H1 (cell line): ENCODE data around the gene TNFSF12. TPM values are rescaled to one million over a fixed set of nuclear protein-coding genes. Genes with fewer than 3 reads are reported as not detected.

Source experiments
- CTCF ChIA-PET: fragments of 300-600 bp; sonication (Branson Sonifier 250); formaldehyde crosslinking; loops from one replicate; lab custom pipeline; 2021; ENCODE audit not compliant: partially characterized antibody; lab: Charles Lee
- POLR2A ChIA-PET: fragments of 300-600 bp; sonication (Branson Sonifier 250); formaldehyde crosslinking; loops from one replicate; lab custom pipeline; 2021; ENCODE audit warnings: inconsistent platforms; ENCODE audit not compliant: partially characterized antibody; lab: Charles Lee
- DNase-seq, 2 experiments: peaks; one replicate each; pipeline versions ENCODE4 v3.0.0 to v3.0.0-alpha.2; 2010 to 2022; ENCODE audit warnings: low spot score in 2 of 2, low read depth in 1 of 2, mixed read lengths in 1 of 2
- FAIRE-seq: peaks from 2 replicates; lab custom pipeline; 2011; peaks lifted over from hg19 to GRCh38; lab: Jason Lieb, UNC
- H2AFZ ChIP-seq: 2 replicates; pipeline ENCODE4 v1.8.1; 2012; ENCODE audit warnings: low read length, inconsistent platforms
- H2AK5ac ChIP-seq: 2 replicates; pipeline ENCODE4 v1.6.1; 2013; ENCODE audit warnings: low read depth, low read length
- H2BK120ac ChIP-seq: replicated peaks from 2 replicates; pipeline ENCODE3; 2013; ENCODE audit warnings: low read depth, low read length, inconsistent platforms
- H2BK12ac ChIP-seq: 2 replicates; pipeline ENCODE4 v1.6.1; 2013; ENCODE audit warnings: low read depth, low read length
- H2BK15ac ChIP-seq: 2 replicates; pipeline ENCODE4 v1.6.1; 2013; ENCODE audit warnings: low read length
- H2BK20ac ChIP-seq: 2 replicates; pipeline ENCODE4 v1.6.1; 2013; ENCODE audit warnings: low read length
- H2BK5ac ChIP-seq: 2 replicates; pipeline ENCODE4 v1.6.1; 2013; ENCODE audit warnings: low read depth, low read length
- H3K14ac ChIP-seq: 2 replicates; pipeline ENCODE4 v1.6.1; 2013; ENCODE audit warnings: inconsistent platforms; ENCODE audit not compliant: insufficient read length
- H3K18ac ChIP-seq: 2 replicates; pipeline ENCODE4 v1.6.1; 2013; ENCODE audit warnings: low read length; ENCODE audit errors: extremely low read depth
- H3K23ac ChIP-seq: 2 replicates; pipeline ENCODE4 v1.6.1; 2013; ENCODE audit warnings: inconsistent platforms; ENCODE audit not compliant: insufficient read length
- H3K23me2 ChIP-seq: 2 replicates; pipeline ENCODE4 v1.6.1; 2013; ENCODE audit warnings: low read depth, low read length
- H3K27ac ChIP-seq: 2 replicates; pipeline ENCODE4 v1.6.1; 2011; ENCODE audit warnings: low read depth, low read length, inconsistent platforms
- H3K27me3 ChIP-seq, 4 experiments: replicated peaks in 1 of 4; 1 replicate in 1 of 4; 2 replicates in 3 of 4; pipeline versions ENCODE4 v1.6.1 to v1.8.1; 2011 to 2013; ENCODE audit warnings: low read length in 3 of 4, mild to moderate bottlenecking in 3 of 4, inconsistent platforms in 2 of 4, mixed read lengths in 2 of 4, moderate library complexity in 1 of 4; ENCODE audit not compliant: control insufficient read depth in 3 of 4, insufficient read depth in 3 of 4; ENCODE audit errors: extremely low read depth in 1 of 4
- H3K36me3 ChIP-seq, 4 experiments: 2 replicates each; pipeline versions ENCODE4 v1.6.1 to v1.8.1; 2011 to 2013; ENCODE audit warnings: mild to moderate bottlenecking in 4 of 4, low read length in 3 of 4, moderate library complexity in 2 of 4, control low read depth in 1 of 4, inconsistent platforms in 1 of 4; ENCODE audit not compliant: insufficient read depth in 4 of 4, control insufficient read depth in 2 of 4
- H3K4ac ChIP-seq: replicated peaks from 2 replicates; pipeline ENCODE3; 2013; ENCODE audit warnings: low read length, low read depth, mixed read lengths, inconsistent platforms; ENCODE audit not compliant: insufficient read length
- H3K4me1 ChIP-seq, 4 experiments: replicated peaks in 1 of 4; 1 replicate in 1 of 4; 2 replicates in 3 of 4; pipeline versions ENCODE4 v1.6.1 to v1.8.1; 2011 to 2013; ENCODE audit warnings: low read length in 3 of 4, inconsistent platforms in 2 of 4, mixed read lengths in 1 of 4; ENCODE audit not compliant: insufficient read depth in 4 of 4, control insufficient read depth in 3 of 4
- H3K4me2 ChIP-seq, 2 experiments: 2 replicates each; pipeline versions ENCODE4 v1.6.1 to v1.8.1; 2011 to 2013; ENCODE audit warnings: low read depth in 2 of 2, low read length in 2 of 2, control low read depth in 1 of 2, inconsistent platforms in 1 of 2, mild to moderate bottlenecking in 1 of 2; ENCODE audit not compliant: insufficient read depth in 1 of 2
- H3K4me3 ChIP-seq, 4 experiments: fragments of 200-600, 300-600 bp in 1 of 4; sonication (generic), shearing (Covaris generic), sonication (Bioruptor Twin) in 1 of 4; 2 replicates each; pipeline versions ENCODE4 v1.5.1 to v1.8.1; 2011 to 2016; ENCODE audit warnings: low read length in 4 of 4, low read depth in 3 of 4, control low read depth in 2 of 4, inconsistent platforms in 2 of 4, mild to moderate bottlenecking in 2 of 4, mixed read lengths in 1 of 4, moderate library complexity in 1 of 4; ENCODE audit not compliant: insufficient read depth in 2 of 4; ENCODE audit errors: extremely low read depth in 1 of 4
- H3K56ac ChIP-seq: replicated peaks from 2 replicates; pipeline ENCODE3; 2013; ENCODE audit warnings: low read depth, mild to moderate bottlenecking, mixed read lengths, low read length, inconsistent platforms; ENCODE audit not compliant: insufficient read length
- H3K79me1 ChIP-seq: 2 replicates; pipeline ENCODE4 v1.6.1; 2013; ENCODE audit warnings: low read depth, low read length, control low read depth
- H3K79me2 ChIP-seq, 2 experiments: 2 replicates each; pipeline versions ENCODE4 v1.6.1 to v1.8.1; 2012 to 2013; ENCODE audit warnings: low read length in 2 of 2, mild to moderate bottlenecking in 2 of 2, inconsistent platforms in 1 of 2; ENCODE audit not compliant: insufficient read depth in 2 of 2, control insufficient read depth in 1 of 2
- H3K9ac ChIP-seq, 4 experiments: replicated peaks in 1 of 4; 1 replicate in 1 of 4; 2 replicates in 3 of 4; pipeline versions ENCODE4 v1.6.1 to v1.8.1; 2011 to 2013; ENCODE audit warnings: low read depth in 3 of 4, low read length in 3 of 4, control low read depth in 2 of 4, mild to moderate bottlenecking in 2 of 4, moderate library complexity in 2 of 4, inconsistent platforms in 1 of 4; ENCODE audit errors: extremely low read depth in 1 of 4
- H3K9me3 ChIP-seq, 2 experiments: 2 replicates each; pipeline versions ENCODE4 v1.6.1 to v1.8.1; 2012 to 2013; ENCODE audit warnings: mild to moderate bottlenecking in 2 of 2, moderate library complexity in 2 of 2, control low read depth in 1 of 2, inconsistent platforms in 1 of 2, low read depth in 1 of 2, low read length in 1 of 2, mixed read lengths in 1 of 2; ENCODE audit not compliant: insufficient read depth in 2 of 2
- H4K20me1 ChIP-seq, 2 experiments: replicated peaks in 1 of 2; 2 replicates each; pipeline versions ENCODE3 to v1.8.1; 2011 to 2013; ENCODE audit warnings: inconsistent platforms in 2 of 2, low read length in 2 of 2, mild to moderate bottlenecking in 1 of 2; ENCODE audit not compliant: insufficient read depth in 2 of 2, control insufficient read depth in 1 of 2
- H4K5ac ChIP-seq: 2 replicates; pipeline ENCODE4 v1.6.1; 2013; ENCODE audit warnings: low read length, low read depth, mixed read lengths, inconsistent platforms; ENCODE audit not compliant: insufficient read length
- H4K8ac ChIP-seq: 2 replicates; pipeline ENCODE4 v1.8.0; 2013; ENCODE audit warnings: mild to moderate bottlenecking, moderate library complexity, low read length, inconsistent platforms; ENCODE audit not compliant: insufficient read depth; ENCODE audit errors: extremely low read depth
- H4K91ac ChIP-seq: replicated peaks from 2 replicates; pipeline ENCODE3; 2013; ENCODE audit warnings: low read length, mixed read lengths, inconsistent platforms; ENCODE audit not compliant: insufficient read length
- CTCF ChIP-seq, 3 experiments: IDR thresholded peaks; 1 replicate in 2 of 3; 2 replicates in 1 of 3; pipeline versions ENCODE4 v1.5.1 to v1.6.1; 2011; ENCODE audit warnings: low read length in 3 of 3, mild to moderate bottlenecking in 3 of 3, inconsistent platforms in 2 of 3, low read depth in 1 of 3, moderate library complexity in 1 of 3; ENCODE audit not compliant: insufficient read depth in 1 of 3; ENCODE audit errors: control extremely low read depth in 1 of 3
- EZH2 ChIP-seq: fragments of 200-600 bp; sonication (generic); IDR thresholded peaks from 2 replicates; pipeline ENCODE4 v1.7.1; 2012; ENCODE audit warnings: low read depth, mild to moderate bottlenecking, moderate library complexity, low read length, inconsistent platforms; ENCODE audit not compliant: severe bottlenecking
- GABPA ChIP-seq: IDR thresholded peaks from 2 replicates; pipeline ENCODE4 v1.6.1; 2011; ENCODE audit warnings: mild to moderate bottlenecking, low read length, moderate library complexity, borderline replicate concordance; ENCODE audit not compliant: insufficient read depth
- MAX ChIP-seq: IDR thresholded peaks from 2 replicates; pipeline ENCODE4 v1.6.1; 2012; ENCODE audit warnings: inconsistent platforms
- WGBS, 2 experiments: shearing (Covaris generic) in 1 of 2; methylation state at CpG; one replicate each; pipeline versions ENCODE4 v1.1.6 to v1.1.7; 2013 to 2015; ENCODE audit warnings: low lambda C conversion rate in 2 of 2, mixed read lengths in 2 of 2, inconsistent platforms in 1 of 2, low coverage in 1 of 2, missing lambda C conversion rate in 1 of 2; ENCODE audit not compliant: insufficient replicate concordance in 2 of 2, insufficient coverage in 1 of 2, insufficient read length in 1 of 2; ENCODE audit errors: extremely low coverage in 1 of 2, missing lambda C conversion rate in 1 of 2; 5-methylcytosine and 5-hydroxymethylcytosine counted together
- polyA plus RNA-seq, 7 experiments: library from polyadenylated mRNA; depleted of rRNA in 3 of 7; stranded (reverse) in 5 of 7; unstranded in 2 of 7; fragments of >200 nt in 5 of 7; fragments of 200-250 nt in 2 of 7; gene quantifications; 1 replicate in 5 of 7; 2 replicates in 1 of 7; 4 replicates in 1 of 7; pipeline versions ENCODE4 v1.2.1 to v1.2.3, GENCODE V29; 2011 to 2013; ENCODE audit warnings: missing spikeins in 2 of 7, mixed read lengths in 2 of 7
- total RNA-seq: library from RNA; stranded (reverse); fragmentation: NEBNext Ultra II Directional; extraction: Animal tissue kit (Norgen Biotek cat#: 25700); gene quantifications from 2 replicates; pipeline ENCODE4 v1.2.1, GENCODE V29; 2021

The TNFSF12 gene
- total and polyA plus RNA-seq, 2 of the 8 experiments (the other 6 are each of a cell fraction or from before 2014, with no cell fraction given): 7.2 to 9.6 TPM

- no peak overlapping the region for H2AFZ ChIP-seq
- TF ChIP-seq MAX: peak; percentile 57
- TF ChIP-seq EZH2: no peak
- TF ChIP-seq GABPA: 0 out of 2 replicates have a peak, but pooled peaks have one; percentile 22
- TF ChIP-seq CTCF (IDR thresholded peaks at IDR 0.05; ENCODE audit: control extremely low read depth in 1 of 3, insufficient read depth in 1 of 3, low read depth in 1 of 3, low read length in 3 of 3): peak in 1 of 3 experiments; percentile 1; a peak in 1 of 4 replicates
Measured at GRCh38 chr17:7557775-7558543, 9.1 kb downstream of the TNFSF12 start.

More at GRCh38 chr17:7557775-7558543, 9.1 kb downstream of the TNFSF12 start:
- H3K4ac ChIP-seq: peak overlapping the region; percentile 96
- no peak overlapping the region for H2BK120ac ChIP-seq
- peaks cover 6% of the 10 kb centered on the region; the same call in 1 of the 2 replicates for H3K23me2 ChIP-seq
- peak overlapping the region; percentile 68; the same call in 1 of the 2 replicates for H2BK12ac ChIP-seq
- H4K8ac ChIP-seq: peak overlapping the region; percentile 7
- no peaks in the 10 kb centered on the region for H3K9me3 ChIP-seq
- 18% methylated on average over 20 of the region's 21 CpGs; no CpG with 5 or more reads in 1 of the 2 experiments for WGBS, 2 experiments
- peak overlapping the region; percentile 87 for H3K18ac ChIP-seq
- peaks cover 4 to 10% of the 10 kb centered on the region in 2 experiments; a peak in 3 of 4 replicates for H3K79me2 ChIP-seq
- H3K27ac ChIP-seq: 0 out of 2 replicates have a peak overlapping the region, but pooled peaks have one; percentile 21
- no peaks in the 10 kb centered on the region for H3K27me3 ChIP-seq
- peak overlapping the region; percentile 92 for H4K91ac ChIP-seq
- H3K79me1 ChIP-seq: peaks cover 7% of the 10 kb centered on the region
- H3K56ac ChIP-seq: no peak overlapping the region
- H4K20me1 ChIP-seq: peaks cover 0 to 3% of the 10 kb centered on the region in 2 experiments
- peaks cover 11 to 43% (median 26%) of the 10 kb centered on the region in 4 experiments for H3K4me1 ChIP-seq
- no peaks in the 10 kb centered on the region; a peak in 1 of 8 replicates for H3K36me3 ChIP-seq
- ChIA-PET POLR2A (interaction anchor here (0.7 to 37.5 kb wide), 19 partner anchors 8 to 295 kb away, joined by 3 to 1144 read pairs (median 4); partner anchors contain the start of genes CD68, MPDU1, POLR2A and SOX15), CTCF (interaction anchor here (0.6 to 12.7 kb wide), 14 partner anchors 9 to 339 kb away, joined by 3 to 251 read pairs (median 4); partner anchors contain the start of genes SLC2A4, SOX15, TP53 and WRAP53)
- H3K4me2 ChIP-seq: peak overlapping the region; percentile 34 to 61
- no peak overlapping the region for H2AK5ac ChIP-seq
- peak overlapping the region; percentile 56; the same call in 1 of the 2 replicates for H2BK5ac ChIP-seq
- 0 out of 7 replicates have a peak overlapping the region, but pooled peaks of 1 of the 4 experiments have one; percentile 2 for H3K9ac ChIP-seq
- H4K5ac ChIP-seq: peak overlapping the region; percentile 55
- peak overlapping the region; percentile 96 for H2BK15ac ChIP-seq
- FAIRE-seq (no peak), DNase-seq (peak in 1 of 2 experiments; percentile 81)
- H3K23ac ChIP-seq: no peak overlapping the region
- H3K14ac ChIP-seq: no peak overlapping the region
- H3K4me3 ChIP-seq: peak overlapping the region in 2 of 4 experiments; percentile 11 to 34; a peak in 4 of 8 replicates
- H2BK20ac ChIP-seq: 0 out of 2 replicates have a peak overlapping the region, but pooled peaks have one; percentile 32
